ENCODE data around the gene PHLDA2.

Gene PHLDA2, protein sequence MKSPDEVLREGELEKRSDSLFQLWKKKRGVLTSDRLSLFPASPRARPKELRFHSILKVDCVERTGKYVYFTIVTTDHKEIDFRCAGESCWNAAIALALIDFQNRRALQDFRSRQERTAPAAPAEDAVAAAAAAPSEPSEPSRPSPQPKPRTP

DNA sequence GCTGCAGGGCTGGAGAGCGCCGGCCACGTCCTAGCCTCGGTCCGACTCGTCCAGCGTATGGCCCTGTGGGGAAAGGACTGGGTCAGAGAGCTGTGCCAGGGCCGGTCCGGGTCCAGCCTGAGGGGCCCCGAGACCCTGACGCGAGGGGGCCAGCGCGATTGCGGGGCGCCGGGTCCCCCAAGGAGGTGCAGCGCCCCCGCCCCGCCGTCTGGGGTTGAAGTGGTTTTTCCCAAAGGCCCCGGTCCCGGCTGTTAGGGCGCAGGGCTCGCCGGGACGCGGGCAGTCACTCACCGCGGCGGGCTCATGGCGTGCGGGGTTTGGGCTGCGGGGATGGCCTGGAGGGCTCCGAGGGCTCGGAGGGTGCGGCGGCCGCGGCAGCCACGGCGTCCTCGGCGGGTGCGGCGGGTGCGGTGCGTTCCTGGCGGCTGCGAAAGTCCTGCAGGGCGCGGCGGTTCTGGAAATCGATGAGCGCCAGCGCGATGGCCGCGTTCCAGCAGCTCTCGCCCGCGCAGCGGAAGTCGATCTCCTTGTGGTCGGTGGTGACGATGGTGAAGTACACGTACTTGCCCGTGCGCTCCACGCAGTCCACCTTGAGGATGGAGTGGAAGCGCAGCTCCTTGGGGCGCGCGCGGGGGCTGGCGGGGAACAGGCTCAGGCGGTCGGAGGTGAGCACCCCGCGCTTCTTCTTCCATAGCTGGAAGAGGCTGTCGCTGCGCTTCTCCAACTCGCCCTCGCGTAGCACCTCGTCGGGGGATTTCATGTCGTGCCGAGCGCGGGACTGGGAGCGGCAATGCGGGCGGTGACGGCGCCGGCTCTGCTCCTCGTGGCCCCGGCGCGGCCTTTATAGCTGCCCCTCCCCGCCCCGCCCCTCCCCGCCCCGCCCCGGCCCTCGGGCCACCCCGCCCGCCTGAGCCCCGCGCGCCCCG is at the start of gene PHLDA2:
Gene PHLDA2 (minus strand): TSS at position 816 of the 926 bp plus-strand sequence. CDS start 56 bp downstream, at position 760.
- peak; percentile 44 for DNase-seq

- DNase-seq = no peak
These were observed 47.9 kb upstream of the PHLDA2 start for GRCh38 chr11:2977113-2977512.

DNA sequence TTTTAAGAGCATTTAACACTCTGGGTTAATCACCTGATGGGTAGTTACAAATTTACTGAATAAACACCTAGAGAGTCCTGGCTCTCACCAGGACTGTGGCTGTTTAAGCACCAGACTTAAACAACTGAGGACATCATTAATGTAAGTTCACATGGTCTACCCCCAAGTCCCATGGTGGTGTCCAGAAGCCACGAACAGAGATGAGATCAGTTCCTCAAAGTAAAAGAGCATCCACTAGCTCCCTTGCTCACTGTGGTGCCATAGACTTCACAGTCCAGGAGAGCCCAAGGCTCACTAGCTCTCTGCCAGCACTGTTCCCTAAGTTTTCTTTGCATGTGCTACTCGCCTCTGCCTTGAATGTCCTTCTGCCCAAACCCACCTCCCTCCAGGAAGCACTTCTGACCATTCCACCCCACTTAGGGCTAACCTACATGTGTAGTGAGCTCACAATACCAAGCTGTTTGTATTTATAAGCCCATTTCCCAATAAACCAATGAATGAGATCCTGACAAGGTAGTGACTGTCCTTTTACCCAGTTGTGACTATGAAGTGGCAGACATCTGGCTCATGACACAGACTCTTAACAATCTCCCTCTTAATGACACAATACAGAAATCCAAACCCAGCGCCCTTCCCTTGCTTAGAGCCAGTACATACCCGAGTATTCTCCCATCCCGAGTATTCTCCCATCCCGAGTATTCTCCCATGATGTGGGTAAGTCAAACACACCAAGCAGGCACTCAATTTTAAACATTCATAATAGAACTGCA is 47.3 kb upstream of the PHLDA2 start:
- no peak for DNase-seq

DNA sequence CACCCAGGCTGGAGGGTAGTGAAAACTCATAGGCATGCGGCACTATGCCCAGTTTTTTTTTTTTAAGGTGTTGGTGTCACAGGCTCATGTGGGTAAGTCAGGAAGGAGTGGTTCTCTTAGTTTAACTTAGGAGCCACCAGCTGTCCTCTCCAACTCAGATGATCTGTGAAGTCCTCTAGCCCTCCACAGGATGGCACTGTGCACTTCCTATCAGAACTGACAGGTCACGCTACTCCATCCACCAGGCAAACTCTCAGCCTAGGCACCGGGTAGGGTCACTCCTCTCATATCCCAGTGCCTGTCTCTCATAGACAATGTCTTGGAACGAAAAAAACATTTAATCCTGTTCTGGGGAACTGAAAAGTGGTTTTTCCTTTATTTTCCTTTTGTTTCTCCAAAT is 46.4 kb upstream of the PHLDA2 start:
- DNase-seq = peak; percentile 51

DNA sequence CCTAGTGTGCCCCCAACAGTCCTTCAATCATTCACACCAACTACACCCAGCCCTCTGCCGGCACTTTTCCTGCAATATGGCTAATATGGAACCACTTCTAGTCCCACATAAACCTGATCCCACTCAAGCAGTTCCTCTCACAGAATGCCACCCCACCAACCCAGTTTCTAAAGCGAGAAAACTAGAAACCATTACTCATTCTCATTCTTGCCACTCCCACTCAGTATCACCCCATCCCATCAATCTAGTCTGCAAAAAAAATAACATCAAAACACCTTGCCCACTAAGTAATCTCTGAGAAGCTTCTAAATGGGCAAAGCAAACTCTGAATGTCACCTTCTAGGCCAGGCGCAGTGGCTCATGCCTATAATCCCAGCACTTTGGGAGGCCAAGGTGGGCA is 45.1 kb upstream of the PHLDA2 start:
- no peak for DNase-seq

DNA sequence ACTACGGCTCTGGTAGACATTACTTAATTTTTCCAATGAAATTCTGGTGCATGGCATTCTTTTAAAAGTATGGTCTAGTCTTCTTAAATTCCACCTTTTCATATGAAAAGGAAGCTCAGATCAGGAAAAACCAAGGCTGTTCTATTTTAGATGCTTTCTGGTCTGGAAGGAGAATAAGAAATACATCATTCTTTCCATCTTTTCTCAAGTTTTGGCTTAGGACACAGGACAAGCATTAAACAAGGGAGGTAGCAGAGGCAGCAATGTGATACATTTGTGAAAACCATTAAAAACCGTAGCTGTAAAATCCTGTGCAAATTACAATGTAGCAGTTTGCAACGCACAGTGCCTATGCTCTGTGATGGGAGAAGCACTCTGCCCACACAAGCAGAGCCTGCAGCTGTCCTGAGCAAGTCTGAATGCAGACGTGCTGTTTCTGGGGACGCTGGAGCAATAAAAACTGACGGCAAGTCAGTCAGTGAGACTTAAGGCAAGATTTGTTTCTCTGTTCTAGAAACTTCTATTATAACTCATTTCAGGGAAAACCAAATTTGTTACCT is 39.2 kb upstream of the PHLDA2 start:
- no peak for DNase-seq

DNA sequence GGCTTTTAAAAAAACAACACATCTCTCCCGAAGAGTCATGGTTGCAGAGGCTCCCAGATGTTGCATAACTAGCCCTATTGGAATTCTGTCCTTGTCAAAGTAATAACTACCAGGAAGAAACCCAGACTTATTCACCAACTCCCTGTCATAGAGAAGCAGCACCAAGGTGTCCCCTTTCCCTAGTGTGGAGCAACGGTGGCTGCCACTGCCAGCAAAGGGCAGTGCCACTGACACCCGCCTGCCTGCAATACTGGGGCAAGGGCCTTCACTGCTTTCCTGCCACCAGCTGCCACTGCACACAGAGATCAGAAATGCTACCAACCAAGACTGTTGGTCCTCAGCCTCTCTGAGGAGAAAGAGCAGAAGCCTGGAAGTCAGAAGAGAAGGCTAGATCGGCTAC is 35.6 kb upstream of the PHLDA2 start:
- DNase-seq = no peak

DNA sequence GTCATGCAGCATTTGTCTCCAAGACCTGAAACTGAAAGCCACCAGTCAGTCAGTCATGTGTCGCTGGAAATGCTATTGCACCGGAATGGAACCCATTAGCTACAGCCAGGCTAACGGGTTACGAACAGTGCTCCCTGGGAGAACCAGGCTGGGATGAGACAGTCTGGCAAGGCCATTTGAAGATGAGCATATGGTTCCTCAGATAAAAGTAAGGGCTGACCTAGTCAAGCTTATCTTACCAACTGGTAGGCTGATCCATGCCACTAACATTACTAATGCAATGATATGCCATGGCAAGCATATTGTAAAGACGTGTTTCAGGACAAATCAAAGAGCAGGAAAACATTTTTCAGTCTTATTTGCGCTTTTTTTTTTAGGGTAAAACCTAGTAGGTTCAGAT is 34.5 kb upstream of the PHLDA2 start:
- DNase-seq = no peak

- no peak for DNase-seq
These were observed 34.0 kb upstream of the PHLDA2 start for GRCh38 chr11:2963112-2963754.

DNA sequence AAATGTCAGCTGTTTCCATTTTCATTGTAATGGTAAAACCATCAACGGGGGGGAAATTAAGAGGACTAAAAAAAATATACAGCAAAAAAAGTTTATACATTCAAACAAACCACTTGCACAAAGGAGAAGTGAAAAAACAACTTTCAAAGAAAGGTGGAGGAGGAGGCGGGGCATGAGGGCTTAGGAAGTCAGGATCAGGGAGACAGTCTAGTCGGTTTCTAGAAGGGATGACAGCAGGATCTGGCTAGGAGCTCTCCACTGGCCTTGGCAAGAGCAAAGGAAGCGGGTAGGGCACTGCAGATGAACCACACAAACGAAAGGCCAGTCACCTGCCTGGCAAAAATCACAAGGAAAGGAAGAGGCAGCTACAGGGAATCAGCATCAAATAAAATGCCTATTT is 31.9 kb upstream of the PHLDA2 start:
- no peak for DNase-seq

DNA sequence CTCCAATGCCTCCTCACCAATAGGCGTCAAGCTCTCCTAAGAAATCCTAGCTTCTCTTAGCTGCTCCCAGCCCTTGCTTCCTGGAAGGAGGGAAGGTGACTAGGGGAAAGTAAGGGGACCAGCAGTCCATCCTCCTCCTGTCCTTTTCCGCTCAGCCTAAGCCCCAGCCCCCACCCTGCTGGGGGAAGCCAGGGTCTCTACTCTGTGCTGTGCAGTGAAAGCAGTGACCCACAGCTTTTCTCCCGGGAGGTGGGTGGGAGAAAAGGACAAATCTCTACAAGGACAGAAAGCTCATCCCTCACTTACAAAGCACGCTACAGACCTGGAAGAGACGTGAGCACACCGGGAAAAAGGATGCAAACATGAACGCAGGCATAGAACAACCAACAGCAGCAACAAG is 30.9 kb upstream of the PHLDA2 start:
- no peak for DNase-seq

- no peak for DNase-seq
These were observed 29.0 kb upstream of the PHLDA2 start for GRCh38 chr11:2958251-2958650.

DNA sequence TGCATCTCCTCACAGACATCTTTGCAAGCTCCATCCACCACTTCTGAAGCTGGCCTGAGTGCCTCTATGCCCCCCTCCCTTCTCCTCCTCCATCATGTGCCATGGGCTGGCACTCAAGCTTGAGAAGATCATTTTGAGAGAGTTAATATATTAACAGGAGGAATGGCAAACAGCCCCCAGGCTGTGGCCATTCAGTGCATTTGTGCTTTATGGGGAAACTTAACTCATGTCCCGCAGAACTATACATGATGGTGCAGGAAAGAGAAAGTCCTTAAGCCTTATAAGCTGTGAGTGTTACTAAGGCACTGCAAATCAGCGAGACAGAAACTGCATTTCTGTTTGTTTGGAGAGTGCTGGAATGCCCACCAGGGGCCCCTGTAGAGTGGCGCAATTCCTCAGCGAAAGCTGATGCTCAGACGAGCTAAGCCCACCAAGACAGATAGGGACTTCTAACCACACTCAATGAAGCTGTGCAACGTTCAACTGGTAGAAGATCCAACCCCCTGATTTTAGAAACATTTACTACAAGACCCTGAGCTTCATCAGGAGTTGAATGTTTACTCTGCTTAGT is 26.8 kb upstream of the PHLDA2 start:
- no peak for DNase-seq

DNA sequence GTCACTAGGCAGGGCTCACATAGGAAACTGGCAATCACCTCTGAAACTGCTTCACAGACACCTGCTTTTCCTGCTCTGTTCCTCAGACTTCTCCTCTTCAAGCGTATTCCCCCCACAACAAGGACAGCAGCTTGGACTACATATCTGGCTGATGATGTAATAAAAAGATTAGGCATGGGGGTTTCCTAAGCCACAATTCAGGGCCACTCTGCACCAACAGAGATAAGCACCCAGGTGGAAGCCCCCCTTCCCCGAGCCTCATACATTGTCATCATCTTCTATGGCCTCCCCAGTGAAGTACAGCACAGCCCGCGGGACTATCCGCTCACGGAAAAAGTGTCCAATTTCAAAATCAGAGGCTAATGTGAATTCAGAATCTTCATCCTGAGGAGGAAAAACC is 25.0 kb upstream of the PHLDA2 start:
- DNase-seq = no peak

- DNase-seq = no peak
These were observed 23.1 kb upstream of the PHLDA2 start for GRCh38 chr11:2952290-2952689.

DNA sequence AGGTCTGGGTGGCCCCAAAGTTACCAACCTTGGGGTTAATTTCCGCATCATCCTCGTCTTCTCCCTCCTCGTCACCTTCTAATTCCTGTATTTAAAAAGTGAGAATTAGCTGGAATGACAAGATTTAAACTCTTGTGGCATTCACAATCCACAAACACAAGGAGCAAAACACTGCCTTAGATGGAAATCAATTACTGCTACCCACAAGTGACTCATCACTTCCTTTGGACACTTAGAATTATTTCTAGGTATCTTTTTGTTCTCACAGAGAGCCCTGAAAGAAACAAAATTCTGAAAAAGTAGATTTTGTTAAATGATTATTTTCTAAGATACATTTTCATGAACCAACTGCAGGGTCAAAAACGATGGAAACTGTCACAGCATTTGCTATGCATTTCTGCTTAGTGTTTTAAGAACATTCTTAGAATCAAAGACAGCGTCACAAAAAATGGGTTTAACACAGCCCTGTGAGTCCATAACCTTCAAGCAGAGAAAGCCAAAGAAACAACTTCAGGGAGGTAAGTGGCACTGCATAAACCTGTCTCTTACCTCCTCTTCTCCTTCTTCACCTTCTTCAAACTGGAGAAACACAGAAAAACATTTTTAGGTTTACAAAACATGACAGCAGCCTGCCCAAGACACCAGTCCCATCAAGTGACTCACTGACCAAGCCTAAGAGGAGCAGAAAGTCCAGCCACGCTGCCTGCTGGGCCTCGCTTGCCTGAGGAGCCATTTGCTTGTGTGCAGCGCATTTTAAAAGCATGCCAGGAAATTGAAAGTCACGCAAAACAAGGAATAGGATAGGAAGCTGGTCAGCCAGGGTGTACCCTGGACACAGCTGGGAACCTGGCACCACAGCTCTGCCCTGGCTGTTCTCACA is 22.3 kb upstream of the PHLDA2 start:
- peak; percentile 13 for DNase-seq

- DNase-seq = no peak
These were observed 21.6 kb upstream of the PHLDA2 start for GRCh38 chr11:2950825-2951224.

- DNase-seq = no peak
These were observed 20.7 kb upstream of the PHLDA2 start for GRCh38 chr11:2949920-2950319.

- no peak for DNase-seq
These were observed 18.5 kb upstream of the PHLDA2 start for GRCh38 chr11:2947744-2948143.

- DNase-seq = no peak
These were observed 16.6 kb upstream of the PHLDA2 start for GRCh38 chr11:2945757-2946287.

Measured in CD4-positive, alpha-beta T cell treated with Interleukin-4 for 4 hours (primary cell).